ENCODE measurements around the gene SREK1. TPM values are rescaled to one million over a fixed set of nuclear protein-coding genes. Genes with fewer than 3 reads are reported as not detected.

The SREK1 gene
- total and polyA plus RNA-seq, 9 of the 15 experiments (the other 6 are each of a cell fraction or from before 2014, with no cell fraction given) = 40.8 to 128 (median 81.9) TPM

GRCh38 chr5:66144074-66144833 lies at the start of gene SREK1 (continued):
- no peak for TF ChIP-seq ZBTB8A (IDR thresholded peaks at IDR 0.05; ENCODE audit: partially characterized antibody)
- 0 out of 2 replicates have a peak, but pooled peaks have one; percentile 12 for TF ChIP-seq ZEB2 (IDR thresholded peaks at IDR 0.05)
- TF ChIP-seq HCFC1 (IDR thresholded peaks at IDR 0.05; ENCODE audit: low read depth, low read length) = peak; percentile 71
- TF ChIP-seq ZFP1 (CRISPR knock-in tag; IDR thresholded peaks at IDR 0.05) = no peak
- peak; percentile 68; the same call in 1 of the 2 replicates for TF ChIP-seq TFAP4 (CRISPR knock-in tag; IDR thresholded peaks at IDR 0.05; ENCODE audit: borderline replicate concordance)
- TF ChIP-seq FUS (optimal IDR thresholded peaks at IDR 0.05; ENCODE audit: low read depth, low read length) = peak; percentile 85
- no peak for TF ChIP-seq STAT5B (CRISPR knock-in tag; IDR thresholded peaks at IDR 0.05)
- TF ChIP-seq CEBPB (tag; IDR thresholded peaks at IDR 0.05) = peak; percentile 95
- TF ChIP-seq CREB5 (CRISPR knock-in tag; IDR thresholded peaks at IDR 0.05) = no peak
- TF ChIP-seq MNT (conservative IDR thresholded peaks at IDR 0.05) = peak; percentile 87 to 93
- peak; percentile 71 for TF ChIP-seq RNF2 (IDR thresholded peaks at IDR 0.05)
- TF ChIP-seq HDAC8 (tag; IDR thresholded peaks at IDR 0.05) = 0 out of 2 replicates have a peak, but pooled peaks have one; percentile 40
- TF ChIP-seq CHD2 (IDR thresholded peaks at IDR 0.05; ENCODE audit: low read depth, low read length) = peak; percentile 95
- peak; percentile 26; the same call in 1 of the 2 replicates for TF ChIP-seq ZBTB1 (CRISPR knock-in tag; IDR thresholded peaks at IDR 0.05; ENCODE audit: borderline replicate concordance, low read depth)
- peak; percentile 85; the same call in 1 of the 2 replicates for TF ChIP-seq ATF6 (CRISPR knock-in tag; IDR thresholded peaks at IDR 0.05)
- peak; percentile 72 to 85 for TF ChIP-seq E2F6 (IDR thresholded peaks at IDR 0.05; ENCODE audit: borderline replicate concordance in 1 of 2, extremely low read depth in 1 of 2, insufficient read depth in 1 of 2, insufficient read length in 1 of 2, low read depth in 1 of 2, low read length in 1 of 2, poor library complexity in 1 of 2, severe bottlenecking in 1 of 2)
- TF ChIP-seq TCFL5 (CRISPR knock-in tag; conservative IDR thresholded peaks at IDR 0.05) = 0 out of 2 replicates have a peak, but pooled peaks have one; percentile 32
- TF ChIP-seq ZBED1 (IDR thresholded peaks at IDR 0.05) = no peak
- TF ChIP-seq BRD4 (IDR thresholded peaks at IDR 0.05) = peak; percentile 73; the same call in 1 of the 2 replicates
- TF ChIP-seq ZNF589 (CRISPR knock-in tag; IDR thresholded peaks at IDR 0.05; ENCODE audit: low read depth) = peak; percentile 67; the same call in 1 of the 2 replicates
- TF ChIP-seq ZNF274 (IDR thresholded peaks at IDR 0.05; ENCODE audit: borderline replicate concordance, low read depth, low read length) = no peak; the same call in 1 of the 2 replicates
